ENCODE results near the gene RAB8B. TPM values are rescaled to one million over a fixed set of nuclear protein-coding genes. Genes with fewer than 3 reads are reported as not detected.

RAB8B gene
- total RNA-seq, 2 donors from 2014 or later = 78.1 to 108 TPM

DNA sequence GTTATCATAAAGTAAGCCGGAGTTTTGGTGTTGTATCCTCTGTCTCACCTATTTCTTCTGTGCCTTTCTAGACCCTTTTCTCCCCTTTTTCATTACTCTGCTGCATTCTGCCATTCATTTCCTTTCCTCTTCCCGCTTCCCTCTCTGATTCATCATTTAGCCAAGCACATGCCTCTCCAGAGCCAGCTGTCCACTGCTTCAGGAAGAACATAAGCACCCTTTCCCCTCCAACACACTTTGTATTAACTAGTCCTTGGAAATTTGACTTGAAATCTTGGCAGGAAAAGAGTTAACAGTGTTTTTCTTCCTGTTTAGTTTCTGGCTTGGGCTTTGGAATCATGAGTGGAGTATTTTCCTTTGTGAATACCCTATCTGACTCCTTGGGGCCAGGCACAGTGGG, 97.7 kb downstream of the RAB8B start:
- Mint-ChIP-seq H3K36me3 (ENCODE audit: low read depth) (peaks cover 5% of the 10 kb centered on the region), H3K27me3 (no peaks in the 10 kb centered on the region)

DNA sequence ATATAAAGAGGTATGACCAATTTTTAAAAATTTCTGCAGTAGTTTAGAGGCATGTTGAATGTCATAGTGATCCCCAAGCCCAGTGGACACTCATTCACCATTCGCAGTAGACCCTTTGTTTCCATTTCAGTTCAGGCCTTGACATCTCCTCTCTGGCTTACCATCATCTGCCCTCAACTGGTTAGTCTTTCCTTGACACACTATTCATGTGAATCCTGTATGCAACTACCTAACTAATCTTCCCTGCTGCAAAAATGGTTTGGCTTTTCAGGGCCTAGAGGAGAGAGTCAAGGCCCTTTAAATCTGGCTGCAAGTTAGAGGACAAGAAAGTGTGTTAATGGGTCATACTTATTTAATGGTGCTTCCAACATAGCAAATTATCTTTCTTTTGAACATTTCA, 98.9 kb downstream of the RAB8B start:
- no peak for DNase-seq
- H3K9me3 ChIP-seq (ENCODE audit: control insufficient read depth, low read length, poor library complexity, severe bottlenecking) = no peaks in the 10 kb centered on the region
- Mint-ChIP-seq H3K4me3 (no peak overlapping the region), H3K27ac (peak overlapping the region; percentile 57), H3K36me3 (ENCODE audit: low read depth) (peaks cover 5% of the 10 kb centered on the region), H3K27me3 (no peaks in the 10 kb centered on the region), H3K4me1 (peaks cover 9% of the 10 kb centered on the region)
- ATAC-seq = no peak

More for the DNA sequence above, 97.7 kb downstream of the RAB8B start:
- no peak for DNase-seq
- Mint-ChIP-seq H3K4me1 (peaks cover 9% of the 10 kb centered on the region), H3K27ac (no peak overlapping the region), H3K4me3 (no peak overlapping the region)
- no peaks in the 10 kb centered on the region for H3K9me3 ChIP-seq (ENCODE audit: control insufficient read depth, low read length, poor library complexity, severe bottlenecking)
- no peak for ATAC-seq

- Mint-ChIP-seq H3K27ac (peak overlapping the region; percentile 57), H3K4me1 (peaks cover 7% of the 10 kb centered on the region), H3K27me3 (no peaks in the 10 kb centered on the region), H3K36me3 (ENCODE audit: low read depth) (peaks cover 5% of the 10 kb centered on the region), H3K4me3 (no peak overlapping the region)
- ATAC-seq (peak; percentile 71), DNase-seq (no peak)
- H3K9me3 ChIP-seq (ENCODE audit: control insufficient read depth, low read length, poor library complexity, severe bottlenecking) = no peaks in the 10 kb centered on the region
Measured at GRCh38 chr15:63288778-63289378, 99.5 kb downstream of the RAB8B start.

GRCh38 chr15:63291507-63291906, 102.1 kb downstream of the RAB8B start:
- DNase-seq = no peak
- H3K36me3 Mint-ChIP-seq (ENCODE audit: low read depth) = peaks cover 11% of the 10 kb centered on the region

DNA sequence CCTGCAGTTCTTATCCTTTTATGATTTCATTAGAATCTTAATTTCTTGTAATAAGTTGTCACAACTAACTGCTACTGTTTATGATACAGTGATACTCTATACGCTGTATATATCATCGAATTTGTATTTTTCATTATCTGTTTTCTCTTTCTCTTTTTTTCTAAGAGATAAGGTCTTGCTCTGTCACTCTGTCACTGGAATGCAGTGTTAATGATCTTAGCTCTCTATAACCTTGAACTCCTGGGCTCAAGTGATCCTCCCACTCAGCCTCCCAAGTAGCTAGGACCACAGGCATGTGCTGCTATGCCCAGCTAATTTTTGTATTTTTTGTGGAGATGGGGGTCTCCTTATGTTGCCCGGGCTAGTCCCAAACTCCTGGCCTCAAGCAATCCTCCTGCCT, 102.8 kb downstream of the RAB8B start:
- H3K9me3 ChIP-seq (ENCODE audit: control insufficient read depth, low read length, poor library complexity, severe bottlenecking) = no peaks in the 10 kb centered on the region
- ATAC-seq (no peak), DNase-seq (no peak)
- no peak overlapping the region for H3K4me3 Mint-ChIP-seq
- peaks cover 8% of the 10 kb centered on the region for H3K36me3 Mint-ChIP-seq (ENCODE audit: low read depth)
- H3K27me3 Mint-ChIP-seq = no peaks in the 10 kb centered on the region
- peaks cover 16% of the 10 kb centered on the region for H3K4me1 Mint-ChIP-seq
- peak overlapping the region; percentile 37 for H3K27ac Mint-ChIP-seq

More at GRCh38 chr15:63291507-63291906, 102.1 kb downstream of the RAB8B start:
- H3K27ac Mint-ChIP-seq = no peak overlapping the region
- H3K27me3 Mint-ChIP-seq = no peaks in the 10 kb centered on the region
- H3K4me1 Mint-ChIP-seq = peaks cover 16% of the 10 kb centered on the region
- H3K4me3 Mint-ChIP-seq = no peak overlapping the region
- no peaks in the 10 kb centered on the region for H3K9me3 ChIP-seq (ENCODE audit: control insufficient read depth, low read length, poor library complexity, severe bottlenecking)
- no peak for ATAC-seq

DNA sequence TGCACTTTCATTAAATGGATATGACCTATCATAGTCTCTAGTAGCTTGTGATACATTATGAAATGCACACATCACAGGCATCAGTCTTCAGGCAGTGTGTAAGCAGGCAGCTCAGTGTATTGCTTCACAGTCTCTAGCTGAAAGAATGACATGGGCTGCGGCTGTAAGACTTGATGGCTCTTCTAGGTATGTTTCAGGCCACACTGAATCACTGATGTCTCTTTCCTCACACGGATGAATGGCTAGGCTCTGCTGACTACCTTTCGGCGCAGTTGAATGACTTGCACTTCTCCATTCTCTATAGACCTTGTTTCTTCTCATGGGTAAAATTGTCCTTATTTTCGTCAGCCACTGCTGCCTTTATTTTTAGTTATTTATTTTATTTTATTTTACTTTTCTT, 103.4 kb downstream of the RAB8B start:
- peaks cover 9% of the 10 kb centered on the region for H3K36me3 Mint-ChIP-seq (ENCODE audit: low read depth)

GRCh38 chr15:63294359-63294758, 105.0 kb downstream of the RAB8B start:
- no peak overlapping the region for H3K27ac Mint-ChIP-seq

More for the DNA sequence above, 103.4 kb downstream of the RAB8B start:
- no peaks in the 10 kb centered on the region for H3K9me3 ChIP-seq (ENCODE audit: control insufficient read depth, low read length, poor library complexity, severe bottlenecking)
- H3K4me1 Mint-ChIP-seq = peaks cover 16% of the 10 kb centered on the region
- peak overlapping the region; percentile 37 for H3K27ac Mint-ChIP-seq
- no peak for DNase-seq
- no peak for ATAC-seq
- no peaks in the 10 kb centered on the region for H3K27me3 Mint-ChIP-seq
- H3K4me3 Mint-ChIP-seq = no peak overlapping the region

DNA sequence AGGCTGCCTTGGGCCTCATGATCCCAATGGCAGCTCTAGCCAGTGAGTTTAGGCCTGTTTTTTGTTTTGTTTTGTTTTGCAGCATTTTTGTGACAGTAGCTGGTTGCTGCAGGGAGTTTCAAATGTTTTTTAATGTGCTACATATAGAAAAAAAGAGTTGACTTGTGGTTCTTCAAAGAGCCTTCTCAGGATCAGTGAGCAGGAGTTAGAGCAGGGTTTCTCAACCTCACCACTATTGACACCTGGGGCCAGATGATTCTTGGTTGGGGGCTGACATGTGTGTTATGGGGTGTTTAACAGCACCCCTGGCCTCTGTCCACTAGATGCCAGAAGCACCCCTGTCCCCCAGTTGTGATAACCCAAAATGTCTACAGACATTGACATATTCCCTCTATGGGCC, 105.9 kb downstream of the RAB8B start:
- ATAC-seq (no peak), DNase-seq (no peak)
- H3K9me3 ChIP-seq (ENCODE audit: control insufficient read depth, low read length, poor library complexity, severe bottlenecking) = no peaks in the 10 kb centered on the region
- Mint-ChIP-seq H3K27me3 (no peaks in the 10 kb centered on the region), H3K27ac (no peak overlapping the region), H3K36me3 (ENCODE audit: low read depth) (peaks cover 13% of the 10 kb centered on the region), H3K4me1 (peaks cover 12% of the 10 kb centered on the region), H3K4me3 (no peak overlapping the region)

More at GRCh38 chr15:63294359-63294758, 105.0 kb downstream of the RAB8B start:
- DNase-seq (no peak), ATAC-seq (no peak)
- Mint-ChIP-seq H3K4me3 (no peak overlapping the region), H3K4me1 (peaks cover 12% of the 10 kb centered on the region), H3K27me3 (no peaks in the 10 kb centered on the region), H3K36me3 (ENCODE audit: low read depth) (peaks cover 13% of the 10 kb centered on the region)
- no peaks in the 10 kb centered on the region for H3K9me3 ChIP-seq (ENCODE audit: control insufficient read depth, low read length, poor library complexity, severe bottlenecking)

- Mint-ChIP-seq H3K36me3 (ENCODE audit: low read depth) (peaks cover 13% of the 10 kb centered on the region), H3K27ac (peak overlapping the region; percentile 72), H3K4me1 (peaks cover 12% of the 10 kb centered on the region), H3K4me3 (no peak overlapping the region), H3K27me3 (no peaks in the 10 kb centered on the region)
- ATAC-seq = no peak
- no peaks in the 10 kb centered on the region for H3K9me3 ChIP-seq (ENCODE audit: control insufficient read depth, low read length, poor library complexity, severe bottlenecking)
- DNase-seq = no peak
Measured at GRCh38 chr15:63296195-63296594, 106.8 kb downstream of the RAB8B start.

GRCh38 chr15:63299943-63300575, 110.7 kb downstream of the RAB8B start:
- no peak for ATAC-seq
- no peaks in the 10 kb centered on the region for H3K9me3 ChIP-seq (ENCODE audit: control insufficient read depth, low read length, poor library complexity, severe bottlenecking)
- peaks cover 15% of the 10 kb centered on the region for H3K36me3 Mint-ChIP-seq (ENCODE audit: low read depth)
- H3K27ac Mint-ChIP-seq = no peak overlapping the region
- no peak overlapping the region for H3K4me3 Mint-ChIP-seq
- no peaks in the 10 kb centered on the region for H3K27me3 Mint-ChIP-seq
- peaks cover 12% of the 10 kb centered on the region for H3K4me1 Mint-ChIP-seq
- no peak for DNase-seq

- ATAC-seq = no peak
- H3K27me3 Mint-ChIP-seq = no peaks in the 10 kb centered on the region
Measured at GRCh38 chr15:63301088-63301487, 111.7 kb downstream of the RAB8B start.

DNA sequence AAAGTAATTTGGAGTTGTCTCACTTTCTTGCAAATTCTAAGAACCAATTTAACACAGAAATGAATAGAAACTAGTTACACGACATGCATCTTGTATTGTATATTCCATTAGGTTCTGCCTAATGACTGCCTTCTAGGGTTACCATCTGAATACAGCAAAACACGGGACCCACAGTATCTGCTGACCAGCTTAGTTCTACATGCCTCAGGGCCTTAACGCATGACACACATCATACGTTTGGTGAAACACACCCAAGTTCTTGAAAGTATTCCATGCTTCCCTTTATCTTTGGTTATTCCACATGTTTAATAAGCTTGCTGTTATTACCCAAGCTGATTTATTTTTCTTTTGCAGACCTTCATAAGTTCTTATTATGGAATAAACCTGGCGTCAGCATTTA, 115.9 kb downstream of the RAB8B start:
- no peaks in the 10 kb centered on the region for H3K27me3 Mint-ChIP-seq
- no peak overlapping the region for H3K4me3 Mint-ChIP-seq
- DNase-seq (no peak), ATAC-seq (no peak)
- H3K36me3 Mint-ChIP-seq (ENCODE audit: low read depth) = peaks cover 10% of the 10 kb centered on the region
- peaks cover 4% of the 10 kb centered on the region for H3K4me1 Mint-ChIP-seq
- no peaks in the 10 kb centered on the region for H3K9me3 ChIP-seq (ENCODE audit: control insufficient read depth, low read length, poor library complexity, severe bottlenecking)
- H3K27ac Mint-ChIP-seq = no peak overlapping the region

More at GRCh38 chr15:63301088-63301487, 111.7 kb downstream of the RAB8B start:
- H3K4me1 Mint-ChIP-seq = peaks cover 6% of the 10 kb centered on the region
- H3K4me3 Mint-ChIP-seq = no peak overlapping the region
- H3K27ac Mint-ChIP-seq = no peak overlapping the region
- H3K9me3 ChIP-seq (ENCODE audit: control insufficient read depth, low read length, poor library complexity, severe bottlenecking) = no peaks in the 10 kb centered on the region
- no peak for DNase-seq
- H3K36me3 Mint-ChIP-seq (ENCODE audit: low read depth) = peaks cover 15% of the 10 kb centered on the region

GRCh38 chr15:63306492-63307073, 117.2 kb downstream of the RAB8B start:
- no peaks in the 10 kb centered on the region for H3K9me3 ChIP-seq (ENCODE audit: control insufficient read depth, low read length, poor library complexity, severe bottlenecking)
- ATAC-seq (no peak), DNase-seq (no peak)
- no peaks in the 10 kb centered on the region for H3K27me3 Mint-ChIP-seq
- H3K4me3 Mint-ChIP-seq = no peak overlapping the region
- H3K4me1 Mint-ChIP-seq = peaks cover 4% of the 10 kb centered on the region
- peaks cover 12% of the 10 kb centered on the region for H3K36me3 Mint-ChIP-seq (ENCODE audit: low read depth)
- no peak overlapping the region for H3K27ac Mint-ChIP-seq
